Central memory CD8-positive, alpha-beta T cell (primary cell): ENCODE data around the gene MEGF6.

Experiments used
- ATAC-seq: fragments of 150-1000 bp; cut with Tn5 transposase; replicated peaks from 2 replicates; pipeline ENCODE4 v1.10.0; 2022; ENCODE audit warnings: mild to moderate bottlenecking, moderate FRiP score, moderate number of reproducible peaks; ENCODE audit not compliant: poor library complexity, severe bottlenecking; ENCODE audit errors: extremely low read depth
- DNase-seq, 2 donors: peaks; one replicate each; pipeline ENCODE4 v3.0.0; 2021; ENCODE audit warnings: low spot score in 2 of 2
- H3K27ac Mint-ChIP-seq: one replicate; pipeline ENCODE4 v1.8.0; 2022; ENCODE audit warnings: low read depth, mild to moderate bottlenecking, moderate library complexity, mixed read lengths
- H3K27me3 Mint-ChIP-seq: one replicate; pipeline ENCODE4 v1.8.0; 2022; ENCODE audit warnings: mixed read lengths
- H3K36me3 Mint-ChIP-seq: one replicate; pipeline ENCODE4 v1.8.0; 2022; ENCODE audit warnings: mild to moderate bottlenecking, moderate library complexity, mixed read lengths; ENCODE audit not compliant: insufficient read depth
- H3K4me1 Mint-ChIP-seq: one replicate; pipeline ENCODE4 v1.8.0; 2022; ENCODE audit warnings: mixed read lengths
- H3K4me3 Mint-ChIP-seq: one replicate; pipeline ENCODE4 v1.8.0; 2022; ENCODE audit warnings: mild to moderate bottlenecking, moderate library complexity, mixed read lengths
- H3K9me3 Mint-ChIP-seq: one replicate; pipeline ENCODE4 v1.8.0; 2022; ENCODE audit warnings: mixed read lengths

The MEGF6 gene

DNA sequence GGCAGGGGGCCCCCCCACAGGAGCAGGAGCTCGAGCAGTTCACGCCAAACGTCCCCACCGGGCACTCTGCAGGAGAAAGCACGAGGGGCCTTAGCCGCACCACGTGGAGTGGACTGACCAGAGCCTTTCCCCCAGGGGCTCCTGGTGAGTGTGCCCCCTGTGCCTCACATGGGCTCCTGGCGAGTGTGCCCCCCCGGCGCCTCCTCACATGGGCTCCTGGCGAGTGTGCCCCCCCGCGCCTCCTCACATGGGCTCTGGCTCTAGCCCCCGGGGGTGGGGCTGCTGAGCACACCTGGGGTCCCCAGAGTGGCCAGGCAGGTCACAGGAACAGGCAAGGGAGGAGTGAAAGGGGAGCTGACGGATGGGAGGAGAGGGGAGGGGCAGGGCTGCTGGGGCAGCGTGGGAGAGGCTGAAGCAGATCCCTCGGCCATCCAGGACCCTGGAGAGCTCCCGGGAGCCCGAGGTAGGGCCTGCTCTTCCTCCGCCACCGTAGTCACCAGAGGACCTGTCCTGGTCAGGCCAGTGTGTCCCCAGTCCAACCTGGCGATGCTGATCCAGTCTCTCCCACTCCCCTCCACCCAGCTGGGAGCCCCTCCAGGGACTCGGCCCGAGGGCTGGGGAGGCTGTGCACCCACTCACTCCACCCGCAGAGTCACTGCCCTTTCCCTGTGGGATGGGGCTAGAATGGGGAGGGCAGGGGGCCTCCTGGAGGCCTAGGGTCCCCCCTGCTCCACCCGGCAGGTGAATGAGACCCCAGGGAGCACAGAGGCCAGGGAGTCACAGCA lies 109.3 kb downstream of the MEGF6 start:
- Mint-ChIP-seq H3K27me3 (no peaks in the 10 kb centered on the region), H3K9me3 (no peaks in the 10 kb centered on the region), H3K4me3 (no peak overlapping the region), H3K4me1 (no peaks in the 10 kb centered on the region), H3K27ac (no peak overlapping the region), H3K36me3 (no peaks in the 10 kb centered on the region)
- DNase-seq: no peak
- ATAC-seq: peak; percentile 46

DNA sequence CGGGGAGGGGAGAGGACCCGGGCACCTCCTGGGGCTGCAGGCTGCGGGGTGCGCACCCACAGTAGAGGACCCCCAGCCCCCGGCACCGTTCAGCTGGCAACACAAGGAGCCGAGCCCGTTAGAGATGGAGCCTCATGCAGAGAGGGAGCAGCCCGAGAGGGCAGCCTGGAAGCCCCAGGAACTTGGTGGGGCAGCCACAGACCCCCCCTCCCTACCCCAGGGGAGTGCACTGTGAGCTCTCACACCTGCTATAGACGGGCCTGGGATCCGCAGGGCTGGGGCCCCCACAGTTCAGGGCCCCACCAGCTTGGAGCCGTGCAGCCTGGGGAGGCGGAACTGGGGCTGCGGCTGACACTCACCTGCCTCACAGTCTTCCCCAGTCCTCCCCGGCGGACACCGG lies 109.9 kb downstream of the MEGF6 start:
- Mint-ChIP-seq H3K9me3 (no peaks in the 10 kb centered on the region), H3K4me1 (no peaks in the 10 kb centered on the region), H3K36me3 (no peaks in the 10 kb centered on the region), H3K4me3 (no peak overlapping the region), H3K27me3 (no peaks in the 10 kb centered on the region), H3K27ac (no peak overlapping the region)
- ATAC-seq: no peak
- DNase-seq: no peak

DNA sequence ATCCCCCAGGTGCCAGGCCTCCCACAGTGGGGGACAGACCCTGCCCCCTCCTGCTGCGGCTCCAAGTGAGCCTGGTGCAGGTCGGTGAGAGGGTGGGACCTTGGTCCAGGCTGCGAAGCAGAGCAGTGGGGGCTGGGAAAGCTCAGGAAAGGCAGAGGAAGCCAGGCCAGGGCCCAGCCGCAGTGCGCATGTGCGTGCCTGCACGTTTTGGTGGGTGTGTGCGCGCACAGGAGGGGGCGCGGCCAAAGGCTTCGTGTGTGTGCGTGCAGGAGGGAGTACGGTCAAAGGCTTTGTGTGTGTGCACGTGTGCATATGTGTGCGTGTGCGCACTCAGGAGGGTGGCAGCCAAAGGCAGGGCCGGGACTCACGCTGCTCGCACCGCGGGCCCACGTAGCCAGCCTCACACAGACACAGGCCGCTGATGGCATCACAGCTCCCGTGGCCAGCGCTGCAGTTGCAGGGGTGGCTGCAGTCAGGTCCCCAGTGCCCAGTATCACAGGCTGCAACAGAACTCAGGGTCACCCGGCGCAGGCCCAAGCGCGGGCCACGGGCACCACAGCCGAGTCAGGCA lies 111.0 kb downstream of the MEGF6 start:
- no peak for ATAC-seq
- no peaks in the 10 kb centered on the region for H3K27me3 Mint-ChIP-seq
- H3K4me1 Mint-ChIP-seq: no peaks in the 10 kb centered on the region
- H3K36me3 Mint-ChIP-seq: no peaks in the 10 kb centered on the region
- no peaks in the 10 kb centered on the region for H3K9me3 Mint-ChIP-seq
- DNase-seq: no peak
- no peak overlapping the region for H3K4me3 Mint-ChIP-seq
- H3K27ac Mint-ChIP-seq: no peak overlapping the region

DNA sequence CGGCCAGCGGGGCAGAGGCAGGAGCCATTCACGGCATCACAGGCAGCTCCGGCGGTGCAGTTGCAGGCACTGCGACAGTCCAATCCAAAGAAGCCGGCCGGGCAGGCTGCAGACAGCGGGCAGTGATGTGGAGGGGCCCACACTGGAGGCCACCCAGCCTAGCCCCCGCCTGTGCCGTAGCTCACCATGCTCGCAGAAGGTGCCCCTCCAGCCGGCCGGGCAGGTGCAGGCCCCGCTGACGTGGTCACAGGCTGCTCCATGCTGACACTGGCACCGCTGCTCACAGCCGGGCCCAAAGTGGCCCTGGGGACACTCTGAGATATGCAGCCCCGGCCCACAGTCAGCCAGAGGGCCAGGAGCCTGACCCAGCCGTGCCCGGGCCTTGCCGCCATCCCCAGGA lies 111.7 kb downstream of the MEGF6 start:
- Mint-ChIP-seq H3K27ac (no peak overlapping the region), H3K36me3 (no peaks in the 10 kb centered on the region), H3K4me1 (no peaks in the 10 kb centered on the region), H3K9me3 (no peaks in the 10 kb centered on the region), H3K4me3 (no peak overlapping the region), H3K27me3 (no peaks in the 10 kb centered on the region)
- ATAC-seq (no peak), DNase-seq (no peak)

DNA sequence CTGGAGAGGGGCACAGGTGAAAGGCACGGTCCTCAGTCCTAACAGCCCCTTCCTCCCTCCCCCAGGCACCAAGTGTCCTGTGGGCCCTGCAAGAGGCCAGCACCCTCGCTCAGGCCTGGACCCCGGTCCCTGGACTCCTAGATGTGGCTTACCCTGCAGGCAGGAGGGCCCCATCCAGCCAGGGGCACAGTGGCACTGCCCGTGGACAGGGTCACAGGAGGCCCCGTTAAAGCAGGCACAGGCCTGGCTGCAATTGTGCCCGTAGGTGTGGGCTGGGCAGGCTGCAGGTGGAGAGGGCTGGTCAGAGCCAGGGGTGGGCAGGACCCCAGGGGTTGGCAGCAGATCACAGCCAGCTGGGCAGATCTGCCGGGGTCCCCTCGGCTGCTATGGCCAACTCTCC lies 112.3 kb downstream of the MEGF6 start:
- H3K4me1 Mint-ChIP-seq: no peaks in the 10 kb centered on the region
- no peak overlapping the region for H3K27ac Mint-ChIP-seq
- H3K4me3 Mint-ChIP-seq: no peak overlapping the region
- no peaks in the 10 kb centered on the region for H3K27me3 Mint-ChIP-seq
- no peak for ATAC-seq
- no peak for DNase-seq
- no peaks in the 10 kb centered on the region for H3K9me3 Mint-ChIP-seq
- H3K36me3 Mint-ChIP-seq: no peaks in the 10 kb centered on the region

DNA sequence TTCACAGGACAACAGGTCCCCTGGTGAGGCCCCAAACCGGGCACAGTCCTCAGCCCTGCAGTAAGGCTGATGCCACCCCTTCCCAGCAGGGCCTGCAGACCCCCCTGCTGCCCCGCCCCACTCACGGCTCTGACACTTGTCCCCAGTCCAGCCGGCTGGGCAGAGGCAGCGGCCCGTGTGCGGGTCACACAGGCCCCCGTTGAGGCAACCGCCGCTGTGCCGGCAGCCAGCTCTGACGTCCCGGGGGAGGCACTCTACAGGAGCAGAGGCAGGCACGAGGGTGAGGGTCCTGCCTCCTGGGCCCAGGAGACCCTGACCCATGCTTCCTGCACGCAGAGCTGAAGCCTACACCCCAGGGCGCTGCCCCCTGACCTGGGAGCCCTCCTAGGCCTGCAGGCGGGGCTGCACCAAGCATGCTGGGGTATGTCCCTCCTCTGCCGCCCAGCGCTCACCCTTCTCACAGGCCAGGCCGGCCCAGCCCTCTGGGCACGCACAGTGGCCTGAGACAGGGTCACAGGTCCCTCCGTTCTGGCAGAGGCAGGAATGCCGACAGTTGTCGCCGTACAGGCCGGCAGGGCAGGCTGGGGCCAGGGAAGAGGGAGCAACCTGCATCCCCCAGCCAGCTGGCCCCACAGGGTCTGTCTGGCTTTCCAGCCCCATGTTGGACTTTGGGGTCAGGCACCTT lies 112.9 kb downstream of the MEGF6 start:
- Mint-ChIP-seq H3K9me3 (no peaks in the 10 kb centered on the region), H3K4me1 (no peaks in the 10 kb centered on the region), H3K4me3 (no peak overlapping the region), H3K27ac (no peak overlapping the region), H3K27me3 (no peaks in the 10 kb centered on the region), H3K36me3 (no peaks in the 10 kb centered on the region)
- ATAC-seq (no peak), DNase-seq (no peak)

DNA sequence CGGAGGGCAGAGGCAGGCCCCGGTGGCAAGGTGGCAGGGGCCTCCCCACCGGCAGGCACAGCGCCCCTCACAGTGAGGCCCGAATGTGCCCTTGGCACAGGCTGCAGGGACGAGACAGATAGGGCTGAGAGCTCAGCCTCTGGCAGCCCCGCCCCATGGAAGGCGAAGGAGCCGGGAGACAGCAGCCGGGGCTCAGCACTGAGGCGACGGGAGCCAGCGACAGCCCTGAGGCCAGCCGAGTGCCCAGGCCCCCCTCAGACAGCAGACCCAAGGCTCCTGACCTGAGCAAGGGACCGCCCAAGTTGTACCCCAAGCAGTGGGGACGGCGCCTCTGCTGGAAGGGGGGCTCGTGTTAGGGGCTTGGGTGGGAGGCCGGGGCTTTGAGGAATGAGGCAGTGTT lies 113.8 kb downstream of the MEGF6 start:
- Mint-ChIP-seq H3K27me3 (no peaks in the 10 kb centered on the region), H3K9me3 (no peaks in the 10 kb centered on the region), H3K4me3 (no peak overlapping the region), H3K27ac (no peak overlapping the region), H3K4me1 (no peaks in the 10 kb centered on the region), H3K36me3 (no peaks in the 10 kb centered on the region)
- ATAC-seq (no peak), DNase-seq (no peak)

DNA sequence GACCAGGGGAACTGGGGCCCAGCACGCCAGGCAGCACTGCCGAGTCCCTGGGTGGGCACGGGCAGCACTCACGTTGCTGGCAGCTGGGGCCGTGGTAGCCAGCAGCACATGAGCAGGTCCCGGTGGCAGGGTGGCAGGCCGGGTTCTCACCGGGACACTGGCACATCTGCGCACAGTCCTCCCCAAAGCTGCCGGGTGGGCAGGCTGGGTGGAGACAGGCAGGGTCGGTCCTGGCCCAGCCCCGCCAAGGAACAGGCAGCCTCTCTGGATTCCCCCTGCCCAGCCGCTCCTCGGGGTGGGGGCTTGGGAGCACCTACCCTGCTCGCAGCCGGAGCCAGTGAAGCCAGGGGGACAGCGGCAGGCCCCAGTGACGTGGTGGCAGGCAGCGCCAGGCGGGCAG lies 114.4 kb downstream of the MEGF6 start:
- Mint-ChIP-seq H3K4me3 (no peak overlapping the region), H3K4me1 (no peaks in the 10 kb centered on the region), H3K27me3 (no peaks in the 10 kb centered on the region), H3K9me3 (no peaks in the 10 kb centered on the region), H3K36me3 (no peaks in the 10 kb centered on the region), H3K27ac (no peak overlapping the region)
- no peak for ATAC-seq
- no peak for DNase-seq

DNA sequence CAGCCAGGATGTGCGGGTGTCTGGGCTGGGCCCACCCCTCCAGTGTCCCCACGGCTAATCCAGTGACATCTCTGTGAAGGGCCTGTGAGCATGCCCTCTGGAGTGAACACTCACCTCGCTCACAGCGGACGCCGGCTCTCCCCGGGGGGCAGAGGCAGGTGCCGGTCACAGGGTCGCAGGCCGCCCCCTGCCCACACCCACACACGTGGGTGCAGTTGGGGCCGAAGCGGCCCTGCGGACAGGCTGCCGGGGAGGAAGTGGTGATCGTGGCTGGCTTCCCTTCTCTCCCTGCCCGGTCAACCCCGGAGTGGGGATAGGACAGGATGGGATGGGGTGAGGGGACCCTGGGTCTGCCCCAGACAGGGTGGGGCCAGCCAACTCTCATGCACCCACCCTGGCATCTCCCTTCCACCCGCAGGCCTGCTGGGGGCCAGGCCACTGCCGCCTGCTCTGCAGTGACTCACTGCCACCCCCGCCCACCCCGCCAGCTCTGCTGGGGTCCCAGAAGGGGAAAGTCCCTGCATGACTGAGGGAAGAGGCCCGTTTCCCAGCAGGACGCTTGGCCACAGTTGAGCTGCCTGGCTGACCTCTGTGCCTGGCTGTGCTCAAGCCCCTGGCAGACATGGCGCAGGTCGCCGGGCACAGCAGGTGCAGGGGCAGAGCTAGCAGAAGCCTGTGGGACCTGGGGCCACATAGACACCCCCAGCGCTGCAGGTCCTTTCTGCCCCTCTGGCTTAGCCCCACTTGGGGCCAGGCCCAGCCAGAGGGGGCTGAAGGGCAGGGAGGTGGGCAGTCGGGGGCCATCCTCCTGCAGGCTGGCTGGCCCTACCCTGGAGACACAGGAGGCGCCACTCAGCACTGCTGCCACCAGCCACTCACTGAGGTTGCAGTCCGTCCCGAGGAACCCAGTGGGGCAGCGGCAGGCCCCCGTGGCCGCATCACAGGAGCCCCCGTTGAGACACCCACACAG lies 115.2 kb downstream of the MEGF6 start:
- Mint-ChIP-seq H3K27ac (no peak overlapping the region), H3K9me3 (no peaks in the 10 kb centered on the region), H3K4me1 (peaks cover 5% of the 10 kb centered on the region), H3K36me3 (peaks cover 4% of the 10 kb centered on the region), H3K4me3 (no peak overlapping the region), H3K27me3 (no peaks in the 10 kb centered on the region)
- DNase-seq (no peak), ATAC-seq (no peak)

DNA sequence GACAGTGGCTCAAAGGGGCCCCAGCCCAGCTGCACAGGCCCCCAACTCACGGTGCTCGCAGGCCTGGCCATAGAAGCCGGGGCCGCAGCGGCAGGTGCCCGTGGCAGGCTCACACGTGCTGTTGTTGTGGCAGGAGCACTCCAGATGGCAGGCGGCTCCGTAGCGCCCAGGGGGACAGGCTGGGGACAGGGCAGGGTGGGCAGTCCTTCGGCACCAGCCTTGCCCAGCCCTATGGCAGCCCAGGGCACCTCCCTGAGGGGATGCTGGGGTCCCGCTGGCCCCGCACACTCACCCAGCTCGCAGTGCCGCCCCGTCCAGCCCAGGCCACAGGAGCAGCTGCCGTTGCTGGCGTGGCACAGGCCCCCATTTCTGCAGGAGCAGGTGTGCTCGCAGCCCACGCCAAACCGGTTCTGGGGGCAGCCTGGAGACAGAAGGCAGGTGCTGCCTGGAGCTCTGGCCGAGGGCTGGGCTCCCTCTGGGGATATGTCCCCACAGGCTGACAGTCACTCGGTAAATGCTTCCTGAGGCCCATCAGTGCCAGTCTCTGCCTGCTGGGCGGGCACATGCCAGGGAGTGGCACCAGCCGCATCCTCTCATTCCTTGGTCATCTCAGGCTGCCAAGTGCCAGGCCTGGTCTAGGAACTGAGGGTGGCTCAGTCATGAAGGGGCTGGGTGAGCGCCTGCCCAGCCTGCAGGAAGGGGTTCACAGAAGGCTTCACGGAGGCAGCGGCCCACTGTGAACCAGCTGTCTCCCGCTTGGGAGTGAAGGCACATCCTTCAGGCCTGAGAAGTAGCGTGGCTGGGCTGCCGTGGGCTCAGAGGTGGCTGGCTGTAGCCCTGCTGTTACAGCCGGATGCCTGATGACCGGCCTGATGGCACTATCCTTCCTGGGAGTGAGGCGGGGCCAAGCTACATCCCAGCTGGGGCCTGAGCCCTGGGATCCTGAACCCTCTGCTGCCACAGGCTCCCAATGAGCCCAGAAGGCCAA lies 116.7 kb downstream of the MEGF6 start:
- Mint-ChIP-seq H3K36me3 (peaks cover 4% of the 10 kb centered on the region), H3K4me3 (no peak overlapping the region), H3K27me3 (no peaks in the 10 kb centered on the region), H3K9me3 (no peaks in the 10 kb centered on the region), H3K27ac (no peak overlapping the region), H3K4me1 (peaks cover 7% of the 10 kb centered on the region)
- ATAC-seq (no peak), DNase-seq (no peak)

DNA sequence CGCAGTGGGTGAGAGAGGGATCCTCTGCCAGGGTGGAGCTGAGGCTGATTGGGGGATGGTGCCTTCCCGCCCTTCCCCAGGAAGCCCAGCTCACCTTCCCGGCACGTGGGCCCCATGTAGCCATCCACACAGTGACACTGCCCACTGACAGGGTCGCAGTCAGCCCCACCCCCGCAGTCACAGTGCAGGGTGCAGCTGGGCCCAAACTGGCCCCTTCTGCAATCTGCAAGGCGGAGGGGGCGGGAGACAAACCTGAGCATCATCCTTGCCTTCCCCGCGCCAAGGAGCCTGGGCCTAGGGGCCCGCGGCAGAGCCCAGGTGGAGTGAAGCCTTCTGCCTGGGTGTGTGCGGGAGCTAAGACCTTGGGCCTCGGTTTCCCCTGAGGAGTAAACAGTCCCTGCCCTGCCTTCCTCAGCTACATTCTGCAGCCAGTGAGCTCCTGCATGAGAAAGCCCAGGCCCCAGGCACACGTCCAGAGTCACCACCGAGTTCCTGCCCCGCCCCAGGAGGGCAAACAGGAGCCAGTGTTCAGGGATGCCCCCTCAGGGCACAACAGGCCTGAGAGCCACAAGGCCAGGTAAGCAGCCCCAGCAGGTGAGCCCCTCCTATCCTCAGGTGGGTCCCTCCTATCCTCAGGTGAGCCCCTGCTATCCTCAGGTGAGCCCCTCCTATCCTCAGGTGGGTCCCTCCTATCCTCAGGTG lies 118.6 kb downstream of the MEGF6 start:
- no peak for ATAC-seq
- H3K27me3 Mint-ChIP-seq: no peaks in the 10 kb centered on the region
- H3K36me3 Mint-ChIP-seq: peaks cover 6% of the 10 kb centered on the region
- no peaks in the 10 kb centered on the region for H3K9me3 Mint-ChIP-seq
- no peak overlapping the region for H3K27ac Mint-ChIP-seq
- peaks cover 7% of the 10 kb centered on the region for H3K4me1 Mint-ChIP-seq
- no peak overlapping the region for H3K4me3 Mint-ChIP-seq
- no peak for DNase-seq
